GM20431 (cell line): ENCODE results near the gene DNAJC21.
"Not testable (repeated sequence)": the region's sequence is repeated elsewhere in the genome, so short reads cannot be mapped to it uniquely, and the experiment has no call there.

Source experiments
- in situ Hi-C: fragments of 300-500 bp; cut with MseI, MboI; formaldehyde crosslinking; loops from one replicate; pipeline ENCODE4 v1.15.0; 2020; ENCODE audit warnings: low sequenced_read_pairs; ENCODE audit not compliant: unreplicated experiment

The DNAJC21 gene

DNA sequence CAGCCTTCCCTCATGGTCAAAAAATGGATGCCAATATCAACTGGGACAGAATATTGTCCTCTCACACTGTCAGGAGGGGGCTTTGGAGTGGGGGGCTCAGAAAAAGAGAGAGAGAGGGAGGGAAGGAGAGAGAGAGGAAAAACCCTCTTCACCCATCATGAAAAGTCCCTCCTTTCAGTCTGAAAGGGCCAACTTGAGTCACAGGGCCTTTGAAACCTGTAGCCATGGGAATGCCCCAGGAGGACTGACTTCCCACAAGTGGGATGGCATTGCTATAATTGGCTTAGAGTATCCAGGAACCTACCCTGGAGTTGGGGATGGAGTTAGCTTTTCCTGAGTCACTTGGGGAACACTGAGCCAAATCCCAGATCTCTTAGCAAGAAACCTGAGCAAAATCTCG is 41.2 kb downstream of the DNAJC21 start:
- in situ Hi-C loops = no loop called here

GRCh38 chr5:34971655-34972054 is 42.3 kb downstream of the DNAJC21 start:
- in situ Hi-C loops = not testable (repeated sequence)

DNA sequence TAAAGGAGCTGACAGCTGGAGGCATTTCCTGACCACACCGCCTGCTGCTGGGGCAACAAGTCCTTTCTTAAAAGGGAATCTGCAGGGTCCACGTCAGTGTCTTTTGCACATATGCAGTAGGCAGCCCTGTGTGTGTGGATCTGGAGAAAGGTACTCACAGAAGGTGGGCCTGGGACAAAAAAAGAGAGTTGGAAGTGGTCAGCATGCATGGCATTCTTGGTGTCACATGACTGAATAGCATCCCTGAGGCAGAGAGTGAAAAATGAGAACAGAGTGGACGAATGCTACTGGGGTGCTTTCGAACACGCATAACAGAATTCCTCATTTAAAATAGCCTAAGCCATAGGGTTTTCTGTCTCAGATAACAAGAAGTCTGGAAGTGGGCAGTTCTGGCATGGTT is 47.0 kb downstream of the DNAJC21 start:
- in situ Hi-C loops = no loop called here

- in situ Hi-C loops = no loop called here
Measured at GRCh38 chr5:34977934-34978613, 48.7 kb downstream of the DNAJC21 start.

GRCh38 chr5:34978681-34979080 is 49.3 kb downstream of the DNAJC21 start:
- in situ Hi-C loops = no loop called here

DNA sequence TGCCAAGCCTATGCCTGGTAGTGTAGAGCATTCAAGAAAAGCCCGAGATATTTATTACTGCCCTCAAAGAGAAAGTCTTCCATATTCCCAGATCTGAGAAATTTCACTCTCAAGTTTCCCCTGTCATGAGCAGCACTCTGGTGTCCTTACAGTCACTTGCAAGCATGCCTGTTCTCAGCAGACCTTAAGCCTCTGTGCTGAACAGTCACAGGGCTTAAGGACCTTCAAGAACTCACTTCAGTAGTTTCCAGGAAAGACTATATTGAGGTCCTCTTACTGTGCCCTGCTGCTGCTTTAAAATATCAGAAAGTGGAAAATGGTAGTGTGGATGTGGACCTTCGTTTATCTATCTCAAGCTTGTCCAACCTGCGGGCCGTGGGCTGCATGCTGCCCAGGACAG is 53.5 kb downstream of the DNAJC21 start:
- in situ Hi-C loops = no loop called here

DNA sequence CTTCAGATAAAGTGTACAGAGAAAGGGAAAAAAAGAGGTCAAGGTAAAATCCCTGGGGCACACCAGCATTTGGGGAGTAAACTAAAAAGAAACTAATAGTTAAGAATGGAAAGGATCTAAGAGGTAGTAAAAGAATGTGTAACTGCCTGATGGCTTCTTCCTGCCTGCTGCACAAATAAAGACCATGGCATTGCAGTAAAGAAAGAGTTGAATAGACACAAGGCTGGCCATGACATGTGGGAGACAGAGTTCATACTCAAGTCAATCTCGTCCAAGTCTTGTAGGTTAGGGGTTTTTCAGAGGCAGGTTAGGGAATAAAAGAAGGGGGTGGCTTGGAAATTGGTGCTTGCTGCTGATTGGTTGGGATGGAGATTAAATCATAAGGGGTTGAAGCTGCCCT is 57.6 kb downstream of the DNAJC21 start:
- in situ Hi-C loops = no loop called here

DNA sequence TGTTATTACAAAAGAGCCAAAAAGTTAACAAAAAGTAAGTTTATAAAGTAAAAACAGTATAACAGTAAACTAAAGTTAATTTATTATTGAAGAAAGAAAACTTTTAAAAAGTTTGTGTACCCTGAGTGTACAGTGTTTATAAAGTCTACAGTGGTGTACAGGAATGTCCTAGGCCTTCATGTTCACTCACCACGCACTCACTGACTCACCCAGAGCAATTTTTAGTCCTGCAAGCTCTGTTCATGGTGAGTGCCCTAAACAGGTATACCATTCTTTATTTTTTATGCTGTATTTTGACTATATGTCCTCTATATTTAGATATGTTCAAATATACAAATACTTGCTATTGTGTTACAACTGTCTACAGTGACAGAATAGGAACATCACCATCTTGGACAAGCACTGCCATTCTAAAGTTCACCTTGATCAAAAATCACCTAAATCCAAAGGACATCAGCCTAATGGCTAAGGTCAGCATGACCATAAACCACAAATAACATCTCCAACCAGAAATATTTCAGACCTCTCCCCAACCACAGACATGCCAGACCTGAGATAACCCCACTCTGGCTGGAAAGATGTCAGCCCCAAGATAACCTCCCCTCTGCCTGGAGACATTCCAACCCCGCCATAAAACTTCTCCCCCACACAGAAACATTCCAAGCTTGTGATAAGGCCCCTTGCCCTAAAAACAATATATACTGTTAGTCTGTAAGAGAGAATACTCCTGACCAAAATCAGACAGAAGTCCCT is 62.3 kb downstream of the DNAJC21 start:
- in situ Hi-C loops = no loop called here

DNA sequence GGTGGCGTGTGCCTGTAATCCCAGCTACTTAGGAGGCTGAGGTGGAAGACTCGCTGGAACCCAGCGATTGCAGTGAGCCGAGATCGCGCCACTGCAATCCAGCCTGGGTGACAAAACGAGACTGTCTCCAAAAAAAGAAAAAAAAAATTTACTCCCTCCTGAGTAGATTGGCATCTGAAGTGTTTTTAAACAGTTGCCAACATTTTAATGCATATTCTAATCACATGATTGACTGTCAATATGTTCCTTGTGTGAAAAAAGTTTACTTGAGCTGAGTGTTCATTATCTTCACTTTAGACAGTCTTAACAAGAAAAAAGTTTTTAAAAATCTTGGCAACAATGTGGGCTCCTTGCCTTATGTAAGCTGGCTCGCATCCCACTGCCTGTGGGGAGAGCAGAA is 64.6 kb downstream of the DNAJC21 start:
- in situ Hi-C loops = no loop called here

GRCh38 chr5:34996261-34996660 is 66.9 kb downstream of the DNAJC21 start:
- in situ Hi-C loops = no loop called here

DNA sequence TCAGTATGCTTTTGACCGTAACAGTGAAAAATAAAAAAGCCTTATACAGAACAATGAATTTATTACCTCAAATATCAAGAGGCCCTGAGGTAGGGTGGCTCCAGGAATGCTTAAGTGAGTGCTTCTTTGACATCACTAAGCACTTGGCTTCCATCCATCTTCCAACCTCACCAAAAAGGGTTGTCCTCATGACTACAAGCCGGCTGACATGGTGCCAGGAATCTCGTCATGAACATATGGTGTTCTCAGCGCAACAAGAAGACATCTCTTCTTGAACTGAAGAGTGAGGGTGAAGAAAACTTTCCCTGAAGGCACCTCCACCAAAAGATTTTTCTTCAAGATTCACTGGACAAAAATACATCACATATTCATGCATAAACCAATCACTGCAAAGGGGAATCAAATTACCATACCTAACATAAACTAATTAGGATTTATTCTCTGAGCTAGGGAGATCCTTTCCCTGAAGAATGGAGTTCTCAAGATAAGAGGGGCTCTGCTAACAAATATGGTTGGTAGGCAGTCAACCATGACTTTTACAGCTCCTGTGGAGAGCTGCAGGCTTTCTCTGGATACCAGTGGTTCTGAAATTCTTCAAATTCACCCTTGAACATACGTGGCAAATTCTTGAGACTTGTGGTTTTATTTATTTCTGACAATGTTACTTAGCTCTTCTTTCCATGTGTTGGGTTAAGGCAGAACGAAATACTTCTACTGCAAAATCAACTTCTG is 68.9 kb downstream of the DNAJC21 start:
- in situ Hi-C loops = no loop called here

- in situ Hi-C loops = loop anchor here (10.0 kb wide), 1 partner anchor 47 kb away; no protein-coding TSS in a partner anchor
Measured at GRCh38 chr5:35001842-35002241, 72.5 kb downstream of the DNAJC21 start.

GRCh38 chr5:35002459-35002858 is 73.1 kb downstream of the DNAJC21 start:
- in situ Hi-C loops = loop anchor here (10.0 kb wide), 1 partner anchor 48 kb away; no protein-coding TSS in a partner anchor

DNA sequence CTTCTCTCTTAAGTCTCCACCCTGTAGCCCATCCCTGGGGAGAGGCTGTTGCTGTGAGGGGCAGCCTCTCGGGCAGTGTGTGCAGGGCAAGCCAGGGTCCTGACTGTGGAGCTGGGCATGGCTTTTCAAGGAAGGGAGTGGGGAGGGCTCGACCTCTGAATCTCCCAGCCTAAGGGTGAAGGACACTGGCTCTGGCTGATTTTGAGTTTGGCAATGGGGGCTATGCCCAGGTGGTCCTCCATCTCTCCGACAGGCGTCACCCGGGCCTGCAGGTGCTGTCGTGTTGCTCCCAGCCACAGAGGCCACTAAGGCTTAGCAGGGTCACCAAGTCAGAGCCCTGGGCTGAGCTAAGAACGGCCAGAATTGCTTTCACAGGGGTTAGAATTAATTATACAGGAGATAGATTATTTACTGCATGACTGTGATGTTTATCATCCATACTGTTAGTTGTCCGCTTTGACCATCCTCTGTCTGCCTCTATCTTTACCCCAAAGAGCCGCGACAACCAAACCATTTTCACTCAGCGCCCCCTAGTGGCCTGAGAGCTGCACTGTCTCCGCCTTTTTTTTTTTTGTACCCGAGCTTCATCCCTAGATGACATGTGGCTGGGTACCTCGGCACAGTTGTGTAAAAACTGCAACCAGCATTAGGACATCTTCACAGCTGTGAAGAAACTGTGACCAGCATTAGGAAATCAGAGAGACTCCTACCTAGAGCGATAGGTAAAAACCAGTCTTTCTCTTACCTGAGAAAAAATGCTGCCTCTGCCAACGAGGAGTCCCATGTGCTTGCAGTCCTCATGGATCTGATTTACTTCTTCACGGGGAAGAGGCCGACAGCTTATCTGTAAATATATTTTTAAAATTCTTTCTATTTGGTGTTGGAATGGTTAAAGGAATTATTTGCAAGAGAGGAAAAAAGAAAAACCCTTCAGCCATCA is 73.9 kb downstream of the DNAJC21 start:
- in situ Hi-C loops = loop anchor here (10.0 kb wide), 1 partner anchor 48 kb away; no protein-coding TSS in a partner anchor

- in situ Hi-C loops = loop anchor here (10.0 kb wide), 1 partner anchor 49 kb away; no protein-coding TSS in a partner anchor
Measured at GRCh38 chr5:35004200-35004599, 74.8 kb downstream of the DNAJC21 start.

GRCh38 chr5:35004771-35005170 is 75.4 kb downstream of the DNAJC21 start:
- in situ Hi-C loops = loop anchor here (10.0 kb wide), 1 partner anchor 50 kb away; no protein-coding TSS in a partner anchor
